GM19043 (cell line): ENCODE measurements around the gene UST.

Source experiments
- ATAC-seq: cut with Tn5 transposase; IDR thresholded peaks from one replicate; pipeline ENCODE4 v1.9.1; 2021; ENCODE audit warnings: low read depth; ENCODE audit not compliant: unreplicated experiment

UST gene

DNA sequence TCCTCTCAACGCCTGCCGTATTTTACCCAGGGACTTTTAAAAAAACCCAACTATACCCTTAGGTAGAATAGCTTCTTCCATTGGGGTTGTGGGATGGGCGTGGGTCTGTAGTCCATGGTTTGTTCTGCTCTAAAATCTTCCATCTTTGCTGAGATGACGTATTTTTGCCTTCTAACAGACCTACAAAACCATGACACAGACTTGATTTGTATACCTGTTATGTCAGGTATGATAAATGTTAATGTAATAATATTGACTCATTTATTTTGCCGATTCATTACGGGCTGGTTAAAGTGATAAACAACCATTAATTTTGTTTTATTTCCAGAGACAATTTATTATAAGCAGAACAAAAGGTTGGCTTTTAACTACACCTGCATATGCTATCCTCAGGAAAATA, 48.7 kb downstream of the UST start:
- ATAC-seq = no peak

DNA sequence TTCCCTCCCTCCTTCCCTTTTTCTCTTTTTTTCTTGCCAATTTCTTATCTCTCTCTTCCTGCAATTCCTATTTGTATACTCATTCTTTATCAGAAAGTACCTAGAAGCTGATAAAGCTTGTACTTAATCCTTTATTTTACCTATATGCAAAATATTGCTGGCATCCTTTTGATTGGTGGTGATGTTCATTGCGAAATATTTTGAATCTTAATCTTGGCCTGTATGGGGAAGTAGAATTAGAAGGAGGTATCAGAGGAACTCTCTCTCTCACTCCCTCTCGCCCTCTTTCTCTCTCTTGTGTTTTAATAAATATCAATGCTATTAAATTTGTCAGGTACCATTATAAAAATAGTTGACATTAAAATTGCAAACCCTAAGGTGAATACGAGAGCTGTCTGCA, 52.8 kb downstream of the UST start:
- ATAC-seq = no peak

DNA sequence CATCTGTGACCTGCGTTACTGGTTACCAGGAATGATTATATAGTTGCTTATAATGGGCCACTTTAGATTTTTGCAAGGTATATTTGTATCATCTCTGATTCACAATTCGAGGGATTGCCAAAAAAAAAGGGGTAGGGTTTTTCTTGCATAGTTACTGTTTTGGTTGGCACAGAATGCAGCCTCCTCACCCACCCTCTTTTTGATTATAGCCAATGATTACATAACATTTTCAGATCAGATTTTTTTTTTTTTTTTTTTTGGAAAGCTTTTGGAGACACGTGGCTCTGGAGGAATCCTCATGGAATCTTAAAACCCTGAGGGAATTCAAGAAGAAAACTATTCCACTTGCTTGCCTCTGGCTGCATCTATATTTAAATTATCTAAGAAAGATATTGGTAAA, 53.7 kb downstream of the UST start:
- no peak for ATAC-seq

DNA sequence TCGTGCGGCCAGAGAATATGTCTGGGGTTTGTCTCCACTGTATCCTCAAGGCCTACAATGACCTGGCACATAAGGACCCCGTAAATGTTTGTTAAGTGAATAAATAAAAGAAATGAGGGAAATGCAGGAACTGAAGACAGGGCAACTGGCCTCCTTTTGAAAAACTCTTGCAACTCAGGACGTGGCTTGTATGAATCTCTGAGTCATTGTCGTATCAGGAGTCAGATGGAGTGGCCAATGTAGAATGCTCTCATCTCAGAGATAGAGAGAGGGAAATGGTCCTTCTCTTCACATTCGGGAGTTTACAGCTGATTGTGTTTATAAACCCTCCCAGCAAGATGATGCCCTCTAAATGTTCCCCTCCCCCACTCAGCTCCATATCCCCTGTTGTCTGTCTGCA, 57.1 kb downstream of the UST start:
- no peak for ATAC-seq

DNA sequence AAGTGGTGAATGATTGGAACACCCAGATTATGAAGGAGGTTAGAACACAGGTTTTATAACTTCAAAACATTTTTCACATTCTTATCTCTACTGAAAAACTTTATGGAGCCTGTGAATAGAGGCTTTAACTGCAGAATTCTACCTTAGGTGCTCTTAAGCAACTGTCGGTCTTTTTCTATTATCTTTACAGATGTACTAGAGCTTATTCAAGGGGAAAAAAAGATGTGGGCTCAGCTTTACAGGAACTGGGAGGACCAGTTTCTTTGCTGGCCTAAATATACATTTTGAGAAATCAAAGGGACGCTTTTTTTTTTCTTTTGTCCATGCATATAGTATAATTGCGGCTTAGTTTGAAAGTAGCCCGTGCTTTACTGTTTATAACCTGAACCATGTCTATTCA, 58.9 kb downstream of the UST start:
- no peak for ATAC-seq

DNA sequence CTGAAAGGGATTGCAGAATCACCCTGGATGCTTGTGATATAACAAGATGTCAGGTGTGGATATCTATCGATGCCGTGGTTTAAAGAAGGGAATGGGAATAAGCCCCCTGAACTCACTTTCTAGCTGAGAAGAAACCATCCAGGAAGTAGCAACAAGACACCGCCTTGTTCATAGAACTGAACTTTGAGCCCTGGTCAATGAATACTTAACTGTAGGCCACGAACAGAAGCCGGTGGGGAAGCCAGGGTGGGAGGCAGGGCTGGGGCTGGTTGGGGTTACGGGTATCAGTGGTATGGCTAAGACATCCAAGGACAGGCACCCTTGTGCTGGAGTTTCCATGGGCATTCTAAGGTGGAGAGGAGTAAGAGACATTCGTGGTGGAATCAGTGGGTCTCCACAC, 61.0 kb downstream of the UST start:
- ATAC-seq = no peak

DNA sequence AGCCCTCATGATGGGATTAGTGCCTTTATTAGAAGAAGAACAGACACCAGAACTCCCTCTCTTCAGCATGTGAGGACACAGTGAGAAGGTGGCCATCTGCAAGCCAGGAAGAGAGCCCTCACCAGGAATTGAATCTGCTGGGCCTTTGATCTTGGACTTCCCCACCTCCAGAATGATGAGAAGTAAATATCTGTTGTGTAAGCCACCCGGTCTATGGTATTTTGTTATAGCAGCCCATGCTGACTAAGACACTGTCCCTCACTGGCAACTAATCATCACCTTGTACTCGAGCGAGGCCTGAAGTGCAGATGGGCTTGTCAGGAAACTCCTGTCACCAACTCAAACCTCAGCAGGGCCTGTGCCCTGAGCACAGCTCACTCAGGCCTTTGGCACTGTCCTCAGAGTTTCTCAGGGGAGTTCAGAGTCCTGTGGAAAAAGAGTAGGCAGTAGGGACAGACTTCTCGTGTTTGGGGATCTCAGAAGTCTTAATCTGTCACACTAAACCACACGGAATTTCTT, 62.0 kb downstream of the UST start:
- ATAC-seq = no peak

DNA sequence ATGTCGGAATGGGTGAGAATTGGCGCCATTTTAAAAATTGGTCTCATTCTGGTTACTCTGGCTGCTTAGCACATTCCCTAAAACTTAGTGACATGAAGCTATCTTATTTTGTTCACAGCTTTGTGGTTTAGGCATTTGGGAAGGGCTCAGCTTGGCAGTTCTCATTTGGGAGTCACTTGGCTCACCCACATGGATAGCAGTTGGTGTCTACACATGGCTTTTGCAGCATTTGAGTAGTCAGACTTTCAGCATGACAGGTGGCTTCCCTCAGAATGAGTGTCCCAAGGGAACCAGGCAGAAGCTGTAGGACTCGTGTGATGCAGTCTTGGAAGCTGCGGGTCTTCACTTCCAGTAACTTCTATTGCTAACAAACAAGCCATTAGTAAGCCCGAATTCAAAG, 64.6 kb downstream of the UST start:
- ATAC-seq = no peak

DNA sequence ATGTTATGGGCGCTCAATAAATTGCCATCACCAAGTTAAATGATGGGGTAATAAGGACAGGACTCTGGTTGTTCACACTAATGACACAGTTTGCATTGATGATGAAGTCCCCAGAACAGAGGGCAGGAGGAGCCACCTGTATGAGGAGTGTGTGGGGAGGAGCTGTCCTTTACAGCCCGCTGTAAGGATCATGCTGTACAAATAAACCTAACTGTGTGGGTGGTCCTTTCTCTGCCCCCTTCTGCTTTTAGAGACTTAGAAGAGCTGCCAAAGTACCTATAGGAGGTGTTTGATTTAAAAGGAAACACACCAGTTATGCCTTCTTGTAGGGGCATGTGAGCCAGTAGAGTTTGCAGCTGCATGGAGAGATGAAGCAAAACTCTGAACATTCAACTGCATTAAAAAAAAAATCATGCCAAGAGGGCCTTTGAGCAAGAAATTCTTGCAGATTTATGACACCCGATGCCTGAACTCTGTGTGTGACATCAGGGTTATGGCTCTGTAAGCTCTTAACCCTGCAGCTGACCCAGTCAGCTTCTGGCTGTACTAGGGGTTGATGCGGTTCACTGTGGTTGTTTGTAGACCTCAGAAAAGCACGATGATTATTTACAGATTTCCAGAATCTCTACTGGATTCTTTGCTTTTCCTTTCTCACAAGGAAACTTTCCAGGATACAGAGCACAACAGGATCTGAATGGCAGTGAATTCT, 67.4 kb downstream of the UST start:
- ATAC-seq = no peak

DNA sequence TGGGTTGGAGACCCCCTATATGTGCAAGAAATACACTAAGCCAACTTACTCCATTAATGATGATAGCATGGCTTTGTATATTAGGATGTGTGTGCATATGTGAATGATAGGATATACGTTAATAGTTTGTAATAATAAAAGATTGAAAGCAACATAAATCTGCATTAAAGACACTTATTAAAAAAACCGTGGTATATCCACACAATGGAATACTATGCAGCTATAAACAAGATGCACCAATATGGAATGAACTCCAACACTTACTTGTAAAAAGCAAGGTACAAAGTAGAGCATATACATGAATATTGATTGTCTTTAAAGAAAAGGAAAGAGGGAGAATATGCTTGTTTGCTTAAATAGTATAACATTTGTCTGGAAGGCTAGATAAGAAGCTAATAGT, 68.0 kb downstream of the UST start:
- no peak for ATAC-seq

DNA sequence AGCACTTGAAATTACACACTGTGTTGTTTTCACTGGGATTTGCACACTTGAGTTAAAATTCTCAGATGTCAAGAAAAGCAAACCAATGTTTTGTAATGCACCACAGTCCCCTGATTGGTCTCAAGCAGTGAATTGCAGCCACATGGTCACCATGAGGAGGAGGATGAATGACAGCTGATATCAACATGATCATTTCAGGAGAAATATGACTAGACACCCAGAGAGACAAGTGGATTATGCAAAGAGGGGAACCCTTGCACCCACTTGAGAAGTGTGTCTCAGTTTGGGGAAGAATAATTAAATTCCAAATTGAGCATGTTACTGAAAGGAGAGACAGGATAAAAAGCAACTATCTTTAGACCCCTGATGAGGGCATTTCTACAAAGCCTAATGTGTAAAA, 69.3 kb downstream of the UST start:
- no peak for ATAC-seq

DNA sequence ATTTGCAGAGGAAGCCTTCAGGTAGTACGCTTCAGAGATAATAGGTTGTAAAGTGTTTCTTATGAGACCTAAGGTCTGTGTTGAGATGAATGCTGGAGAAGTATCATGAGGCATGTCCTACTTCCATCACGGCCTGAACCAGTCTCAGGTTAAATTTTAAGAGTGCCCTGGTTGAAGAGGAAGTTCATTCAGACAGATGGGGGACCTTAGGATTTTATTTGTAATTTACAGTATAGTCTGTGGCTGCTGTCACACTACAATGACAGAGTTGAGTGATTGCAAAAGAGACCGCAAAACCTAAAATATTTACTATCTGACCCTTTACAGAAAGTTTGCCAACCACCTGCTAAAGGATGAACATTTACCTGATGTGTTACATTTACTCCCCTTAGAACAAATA, 70.9 kb downstream of the UST start:
- ATAC-seq = no peak

DNA sequence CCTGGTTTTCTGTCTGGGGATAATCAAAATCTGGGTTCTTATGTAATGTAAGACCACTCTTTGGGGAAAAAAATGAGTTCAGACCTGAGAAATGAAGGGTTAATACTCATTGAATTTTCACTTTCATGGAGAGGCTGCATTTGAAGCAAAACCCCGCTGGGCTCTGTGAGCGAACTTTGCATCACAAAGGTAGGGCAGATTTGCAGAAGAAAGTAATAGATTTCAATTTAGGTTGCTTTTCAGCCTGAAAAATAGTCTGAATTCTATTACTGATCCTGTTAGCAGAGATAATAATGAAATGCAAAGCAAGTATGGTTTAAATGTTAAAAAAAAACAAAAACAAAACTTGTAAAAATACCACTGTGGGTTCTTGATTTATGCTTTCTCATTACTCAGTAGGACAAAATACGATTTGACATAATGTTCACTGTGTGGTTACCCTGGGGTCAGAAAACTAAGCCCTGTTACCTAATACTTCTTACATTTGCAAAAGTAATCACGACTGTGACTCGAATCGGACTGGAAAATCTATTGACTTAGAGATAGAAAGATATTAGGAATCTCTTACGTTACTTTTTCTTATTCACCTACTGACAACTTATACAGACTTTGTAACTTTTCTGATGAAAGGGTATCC, 72.2 kb downstream of the UST start:
- ATAC-seq = no peak

DNA sequence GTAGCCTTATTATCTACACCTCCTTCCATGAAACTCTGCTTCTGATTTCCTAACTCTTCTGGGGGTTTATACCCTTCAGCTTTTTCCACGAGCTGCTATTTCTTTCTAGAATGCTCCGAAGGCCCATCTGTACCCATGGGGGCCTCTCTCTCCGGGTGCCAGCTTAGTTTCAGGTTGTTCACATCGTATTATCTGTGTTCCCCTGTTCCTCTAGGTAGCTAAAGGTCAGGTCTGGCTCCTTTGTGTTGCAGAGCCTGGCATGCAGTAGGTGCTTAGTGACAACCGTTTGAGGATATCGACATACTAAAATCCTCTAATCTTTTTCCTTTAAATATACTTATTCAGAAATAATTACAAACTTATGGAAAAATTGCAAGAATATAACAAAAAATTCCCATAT, 73.0 kb downstream of the UST start:
- ATAC-seq = no peak

DNA sequence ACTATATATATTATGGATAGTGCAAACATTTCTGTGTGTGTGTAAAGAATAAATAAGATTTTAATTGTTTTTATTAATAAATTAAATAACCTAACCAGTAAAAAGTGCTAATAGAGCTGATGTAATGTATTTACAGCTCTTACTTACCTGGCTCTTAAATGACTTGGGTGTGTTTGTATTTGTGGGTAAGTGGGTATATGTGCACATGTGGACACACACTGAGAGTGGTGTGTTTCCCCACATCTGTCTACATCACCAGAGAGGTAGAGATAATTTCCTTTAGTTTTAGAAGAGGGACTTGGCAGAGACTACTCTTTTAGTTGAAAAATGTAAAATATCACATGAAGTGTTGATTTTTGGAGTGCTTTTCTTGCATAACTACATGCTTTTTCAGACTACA, 76.0 kb downstream of the UST start:
- no peak for ATAC-seq

DNA sequence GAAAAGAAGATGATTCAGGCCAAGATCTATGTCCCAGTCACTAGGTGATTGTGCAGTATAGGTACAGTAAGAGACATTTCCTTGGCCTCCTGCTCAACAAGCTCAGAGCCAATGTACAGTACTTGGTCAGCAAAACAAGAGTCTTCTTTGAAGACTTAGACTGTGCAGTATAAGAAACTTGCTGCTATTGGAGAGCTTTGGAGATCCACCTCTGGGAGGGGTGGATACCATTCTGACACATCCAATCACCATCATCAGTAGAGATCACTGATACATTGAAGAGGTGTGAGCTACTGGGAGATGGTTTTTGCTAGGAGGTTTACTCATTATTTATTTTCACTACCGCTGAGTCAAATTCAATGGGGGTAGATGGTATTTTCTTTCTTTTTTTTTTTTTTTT, 77.5 kb downstream of the UST start:
- ATAC-seq = no peak

DNA sequence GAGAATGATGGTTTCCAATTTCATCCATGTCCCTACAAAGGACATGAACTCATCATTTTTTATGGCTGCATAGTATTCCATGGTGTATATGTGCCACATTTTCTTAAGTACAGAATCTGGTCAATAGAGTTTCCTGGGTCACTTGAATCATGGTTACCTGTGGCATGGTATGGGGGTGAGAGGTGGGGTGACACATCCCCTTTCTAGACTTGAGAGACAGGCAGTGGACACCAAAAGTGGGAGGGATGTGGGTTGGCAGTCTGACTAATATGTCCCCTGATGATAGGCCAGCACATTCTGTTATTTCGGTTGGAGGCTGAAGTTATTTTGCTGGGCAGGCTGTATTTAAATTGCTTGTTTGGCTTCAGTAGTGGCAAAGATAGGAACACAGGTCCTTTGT, 78.1 kb downstream of the UST start:
- ATAC-seq = no peak

DNA sequence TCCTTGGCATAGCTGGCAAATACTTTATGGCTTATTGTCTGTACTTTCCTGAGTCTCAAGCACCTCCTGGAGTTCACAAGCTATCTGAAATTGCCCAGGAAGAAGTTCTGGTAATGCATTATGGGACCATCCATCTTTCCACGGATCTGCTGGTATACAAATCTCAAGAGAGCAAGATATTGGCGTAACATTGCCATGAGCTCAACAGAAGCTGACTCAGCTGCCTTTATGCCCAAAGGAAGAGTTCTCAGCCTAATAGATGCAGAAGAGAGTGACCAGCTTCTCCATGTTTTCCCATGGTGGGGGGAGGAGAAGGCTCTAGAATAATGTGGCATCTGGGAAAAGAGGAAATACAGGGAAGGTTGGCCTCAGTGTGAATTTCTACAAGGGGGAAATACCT, 78.7 kb downstream of the UST start:
- no peak for ATAC-seq

DNA sequence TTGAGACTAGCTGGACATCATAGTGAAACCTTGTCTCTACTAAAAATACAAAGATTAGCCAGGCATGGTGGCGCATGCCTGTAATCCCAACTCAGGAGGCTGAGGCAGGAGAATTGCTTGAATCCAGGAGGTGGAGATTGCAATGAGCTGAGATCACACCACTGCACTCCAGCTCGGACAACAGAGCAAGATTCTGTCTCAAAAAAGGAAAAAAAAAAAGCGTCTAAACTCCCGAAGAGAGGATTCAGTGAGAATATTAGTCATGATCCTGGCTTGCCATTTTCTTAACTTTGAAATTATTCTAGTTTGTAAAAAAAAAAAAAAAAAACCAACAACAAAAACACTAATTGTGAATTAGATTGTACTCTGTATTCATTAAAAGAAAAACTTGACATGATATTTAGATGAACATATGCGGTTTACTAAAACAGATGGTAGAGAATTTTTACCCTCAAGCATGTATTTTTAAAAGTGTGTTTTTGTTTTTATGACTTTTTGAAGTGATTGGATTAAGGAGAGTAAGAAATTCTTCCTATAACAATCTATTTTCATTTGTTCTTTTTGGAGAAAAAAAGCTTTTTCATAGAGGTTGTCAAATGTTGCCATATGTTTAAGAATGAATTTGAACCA, 80.7 kb downstream of the UST start:
- ATAC-seq = no peak

DNA sequence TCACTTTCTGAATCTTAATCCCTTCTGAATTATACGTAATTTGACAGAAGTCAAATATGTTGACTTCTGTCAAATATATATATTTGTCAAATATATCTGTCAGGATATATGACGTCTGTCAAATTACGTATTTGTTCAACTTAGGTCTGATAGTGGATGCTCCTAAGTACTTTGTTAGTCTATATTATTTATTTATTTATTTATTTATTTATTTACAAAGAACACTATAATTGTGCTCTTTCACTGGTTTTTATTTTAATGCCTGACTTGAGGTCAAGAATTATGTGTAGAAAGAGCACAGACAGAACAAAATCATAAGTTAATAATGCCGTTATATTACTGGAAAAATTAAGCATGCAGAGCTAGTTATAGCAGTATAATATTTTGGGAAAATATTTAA, 81.2 kb downstream of the UST start:
- no peak for ATAC-seq

DNA sequence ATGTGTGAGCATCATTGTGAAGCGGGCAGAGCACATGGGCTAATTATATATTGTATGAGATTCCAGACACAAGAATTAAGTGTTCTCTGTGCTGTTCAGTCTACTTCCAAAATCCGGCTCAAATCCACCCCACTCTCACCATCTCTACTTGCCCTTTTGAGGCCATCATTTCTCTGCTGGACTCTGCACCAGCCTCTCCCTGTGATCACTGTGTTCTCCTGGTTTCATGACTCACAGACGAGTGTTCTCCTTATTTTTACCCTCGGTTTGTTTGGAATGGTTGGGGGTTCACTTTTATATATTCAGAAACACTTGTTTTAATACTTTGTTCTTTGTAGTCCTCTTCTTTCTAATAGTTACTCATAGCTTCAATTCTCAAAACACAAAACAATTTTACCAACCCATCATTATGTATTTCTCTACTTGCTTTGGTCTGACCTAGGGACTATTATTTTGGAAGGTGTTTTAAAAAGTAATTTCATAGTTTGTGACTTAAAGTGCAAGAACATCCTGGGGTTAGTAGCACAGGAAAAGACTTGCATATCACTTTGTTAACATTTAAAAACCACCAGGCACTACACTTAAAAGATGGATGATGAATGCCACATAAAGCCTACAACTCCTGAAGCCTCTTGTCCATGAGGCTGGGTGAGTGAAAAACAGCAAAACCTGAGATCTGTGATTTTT, 82.7 kb downstream of the UST start:
- ATAC-seq = no peak
